Fibroblast of skin of right biceps (primary cell): ENCODE data around the gene PERCC1.

Source experiments
- DNase-seq: peaks from one replicate; pipeline ENCODE4 v3.0.0-alpha.2; 2013

PERCC1 gene

GRCh38 chr16:1430759-1431496 is at the start of gene PERCC1:
Gene PERCC1 (plus strand): TSS chr16:1431078. CDS start chr16:1432594, 1,516 bp downstream.
- no peak for DNase-seq

- no peak for DNase-seq
Measured at GRCh38 chr16:1381612-1382406, 49.1 kb upstream of the PERCC1 start.

GRCh38 chr16:1383556-1383955 is 47.3 kb upstream of the PERCC1 start:
- DNase-seq, result no peak

- DNase-seq, result no peak
Measured at GRCh38 chr16:1385232-1385631, 45.6 kb upstream of the PERCC1 start.

GRCh38 chr16:1387331-1387730 is 43.5 kb upstream of the PERCC1 start:
- DNase-seq, result no peak

- DNase-seq, result no peak
Measured at GRCh38 chr16:1389762-1390161, 41.1 kb upstream of the PERCC1 start.

GRCh38 chr16:1390239-1390779 is 40.6 kb upstream of the PERCC1 start:
- DNase-seq, result no peak

- no peak for DNase-seq
Measured at GRCh38 chr16:1392826-1393225, 38.1 kb upstream of the PERCC1 start.

- DNase-seq, result no peak
Measured at GRCh38 chr16:1393613-1394176, 37.2 kb upstream of the PERCC1 start.

GRCh38 chr16:1394367-1394951 is 36.4 kb upstream of the PERCC1 start:
- no peak for DNase-seq

GRCh38 chr16:1395444-1396031 is 35.3 kb upstream of the PERCC1 start:
- DNase-seq, result no peak

GRCh38 chr16:1397779-1398178 is 33.1 kb upstream of the PERCC1 start:
- no peak for DNase-seq

GRCh38 chr16:1398351-1398750 is 32.5 kb upstream of the PERCC1 start:
- DNase-seq, result no peak

GRCh38 chr16:1398826-1399581 is 31.9 kb upstream of the PERCC1 start:
- no peak for DNase-seq

- DNase-seq, result no peak
Measured at GRCh38 chr16:1401061-1401757, 29.7 kb upstream of the PERCC1 start.

GRCh38 chr16:1401758-1402154 is 29.1 kb upstream of the PERCC1 start:
- no peak for DNase-seq

- no peak for DNase-seq
Measured at GRCh38 chr16:1403036-1403435, 27.8 kb upstream of the PERCC1 start.

- DNase-seq, result no peak
Measured at GRCh38 chr16:1403733-1404132, 27.1 kb upstream of the PERCC1 start.

GRCh38 chr16:1407753-1408152 is 23.1 kb upstream of the PERCC1 start:
- DNase-seq, result peak; percentile 8

GRCh38 chr16:1408171-1408837 is 22.6 kb upstream of the PERCC1 start:
- peak; percentile 88 for DNase-seq

GRCh38 chr16:1412847-1413246 is 18.0 kb upstream of the PERCC1 start:
- DNase-seq, result no peak
